GM10266 (cell line): Measurements from ENCODE around the gene USP20.

Source experiments
- DNase-seq: peaks from one replicate; pipeline ENCODE4 v3.0.0; 2012; ENCODE audit errors: extremely low spot score
- TF ChIP-seq, protein P1 (sequence below): IDR thresholded peaks from 2 replicates; pipeline ENCODE4 v1.5.1; 2012; ENCODE audit warnings: mild to moderate bottlenecking, low read depth; ENCODE audit not compliant: control insufficient read depth, insufficient read depth; ENCODE audit errors: missing control alignments

The USP20 gene

GRCh38 chr9:129884220-129885017 lies 49.2 kb downstream of the USP20 start:
- TF ChIP-seq, protein P1, sequence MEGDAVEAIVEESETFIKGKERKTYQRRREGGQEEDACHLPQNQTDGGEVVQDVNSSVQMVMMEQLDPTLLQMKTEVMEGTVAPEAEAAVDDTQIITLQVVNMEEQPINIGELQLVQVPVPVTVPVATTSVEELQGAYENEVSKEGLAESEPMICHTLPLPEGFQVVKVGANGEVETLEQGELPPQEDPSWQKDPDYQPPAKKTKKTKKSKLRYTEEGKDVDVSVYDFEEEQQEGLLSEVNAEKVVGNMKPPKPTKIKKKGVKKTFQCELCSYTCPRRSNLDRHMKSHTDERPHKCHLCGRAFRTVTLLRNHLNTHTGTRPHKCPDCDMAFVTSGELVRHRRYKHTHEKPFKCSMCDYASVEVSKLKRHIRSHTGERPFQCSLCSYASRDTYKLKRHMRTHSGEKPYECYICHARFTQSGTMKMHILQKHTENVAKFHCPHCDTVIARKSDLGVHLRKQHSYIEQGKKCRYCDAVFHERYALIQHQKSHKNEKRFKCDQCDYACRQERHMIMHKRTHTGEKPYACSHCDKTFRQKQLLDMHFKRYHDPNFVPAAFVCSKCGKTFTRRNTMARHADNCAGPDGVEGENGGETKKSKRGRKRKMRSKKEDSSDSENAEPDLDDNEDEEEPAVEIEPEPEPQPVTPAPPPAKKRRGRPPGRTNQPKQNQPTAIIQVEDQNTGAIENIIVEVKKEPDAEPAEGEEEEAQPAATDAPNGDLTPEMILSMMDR = no peak
- DNase-seq = peak; percentile 91

GRCh38 chr9:129885018-129885669 lies 49.9 kb downstream of the USP20 start:
- TF ChIP-seq, protein P1 = peak; percentile 60
- DNase-seq = no peak

DNA sequence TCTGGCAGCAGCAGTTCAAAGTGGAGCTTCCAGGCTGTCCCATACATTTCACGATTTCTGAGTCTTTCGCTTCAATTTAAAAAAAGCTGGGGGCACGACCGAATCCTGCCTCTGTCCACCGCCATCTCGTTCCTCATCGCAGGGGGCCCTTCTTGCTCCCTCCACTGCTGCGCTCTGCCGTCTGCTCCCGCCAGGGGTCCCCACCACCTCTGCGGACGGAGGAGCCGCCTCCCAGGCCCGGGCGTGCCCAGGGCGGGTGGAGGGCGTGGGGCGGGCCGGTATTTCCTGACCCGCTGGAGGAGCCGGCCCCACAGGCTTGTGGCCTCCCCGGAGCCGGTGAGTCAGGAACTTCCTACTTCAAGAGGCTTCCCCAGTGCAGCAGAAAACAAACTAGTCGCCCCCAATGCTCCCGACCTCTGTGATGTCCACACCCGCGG lies 50.4 kb downstream of the USP20 start:
- peak; percentile 74 for DNase-seq
- TF ChIP-seq, protein P1 = peak; percentile 95

DNA sequence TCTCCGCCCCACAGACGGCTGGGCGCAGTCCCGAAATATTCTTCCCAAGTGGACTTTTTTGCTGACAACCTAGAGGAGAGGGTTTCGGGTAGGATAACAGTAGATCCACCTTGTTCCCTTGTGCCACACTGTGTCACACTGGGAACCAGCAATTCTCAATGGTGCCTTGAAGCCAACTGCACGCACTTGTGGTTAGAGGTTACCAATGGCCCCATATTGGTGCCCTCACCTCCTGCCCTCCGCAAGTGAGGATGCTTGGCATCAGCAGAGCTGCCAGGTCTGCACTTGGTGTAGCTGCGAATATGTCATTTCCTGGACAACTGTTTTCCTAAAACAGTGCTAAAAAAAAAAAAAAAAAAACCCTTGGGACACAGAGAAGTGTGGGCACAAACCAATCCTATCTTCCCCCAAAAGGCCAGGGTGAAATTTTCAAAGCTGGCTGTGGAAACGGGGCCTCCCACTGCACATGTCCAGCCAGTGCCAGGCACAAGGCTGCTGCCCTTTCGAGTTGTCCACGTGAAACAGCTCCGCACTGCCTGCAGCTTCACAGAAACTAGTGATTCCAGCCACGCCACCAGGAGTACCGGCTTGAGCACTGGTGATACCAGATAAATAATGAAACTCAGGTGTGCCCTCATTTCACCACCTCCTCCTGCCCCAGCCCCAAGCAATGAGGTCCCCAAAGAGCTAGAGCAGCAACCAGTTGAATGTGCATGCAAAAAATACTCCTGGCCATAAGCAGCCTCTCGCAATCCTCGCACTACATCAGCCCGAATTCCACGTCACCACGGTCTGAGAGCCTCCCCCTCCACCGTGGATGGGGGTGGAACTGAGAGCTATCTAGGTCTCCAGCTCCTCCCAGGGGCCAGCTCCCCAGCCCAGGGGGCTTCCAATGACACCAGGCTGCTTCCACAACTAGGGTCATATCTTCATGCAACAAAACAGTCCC lies 51.2 kb downstream of the USP20 start:
- DNase-seq = no peak
- TF ChIP-seq, protein P1 = no peak

- TF ChIP-seq, protein P1 = peak; percentile 21
- DNase-seq = no peak
Measured at GRCh38 chr9:129887334-129888292, 52.4 kb downstream of the USP20 start.
